HTERT RPE-1 (cell line): ENCODE data around the gene RAB34.

Experiments
- in situ Hi-C: fragments of 300-500 bp; cut with MboI; formaldehyde crosslinking; loops from 4 replicates; pipeline ENCODE4 v1.14.3; 2020; ENCODE audit warnings: low sequenced_read_pairs

Gene RAB34, protein sequence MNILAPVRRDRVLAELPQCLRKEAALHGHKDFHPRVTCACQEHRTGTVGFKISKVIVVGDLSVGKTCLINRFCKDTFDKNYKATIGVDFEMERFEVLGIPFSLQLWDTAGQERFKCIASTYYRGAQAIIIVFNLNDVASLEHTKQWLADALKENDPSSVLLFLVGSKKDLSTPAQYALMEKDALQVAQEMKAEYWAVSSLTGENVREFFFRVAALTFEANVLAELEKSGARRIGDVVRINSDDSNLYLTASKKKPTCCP

GRCh38 chr17:28717578-28718332 lies at the start of gene RAB34:
TSS of gene RAB34 (minus strand) at chr17:28717868. CDS start at chr17:28717266, 602 bp downstream.
- in situ Hi-C loops: no loop called here

DNA sequence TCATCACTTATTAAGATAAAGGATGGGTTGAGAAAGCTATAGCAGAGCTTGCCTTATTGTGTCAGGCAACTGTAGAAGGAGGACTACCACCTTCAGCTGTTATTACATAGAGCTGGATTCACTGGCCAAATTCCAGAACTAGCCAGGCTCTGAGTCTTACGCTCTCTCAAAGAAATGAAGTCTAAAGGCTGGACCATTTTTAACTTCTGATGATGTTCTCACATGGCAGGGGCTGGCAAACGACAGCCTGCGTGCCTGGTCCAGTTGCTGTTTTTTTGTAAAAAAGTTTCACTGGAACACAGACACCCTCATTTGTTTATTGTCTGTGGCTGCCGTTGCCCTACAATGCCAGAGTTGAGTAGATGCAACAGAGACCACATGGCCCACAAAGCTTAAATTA lies 47.4 kb upstream of the RAB34 start:
- in situ Hi-C loops: no loop called here

DNA sequence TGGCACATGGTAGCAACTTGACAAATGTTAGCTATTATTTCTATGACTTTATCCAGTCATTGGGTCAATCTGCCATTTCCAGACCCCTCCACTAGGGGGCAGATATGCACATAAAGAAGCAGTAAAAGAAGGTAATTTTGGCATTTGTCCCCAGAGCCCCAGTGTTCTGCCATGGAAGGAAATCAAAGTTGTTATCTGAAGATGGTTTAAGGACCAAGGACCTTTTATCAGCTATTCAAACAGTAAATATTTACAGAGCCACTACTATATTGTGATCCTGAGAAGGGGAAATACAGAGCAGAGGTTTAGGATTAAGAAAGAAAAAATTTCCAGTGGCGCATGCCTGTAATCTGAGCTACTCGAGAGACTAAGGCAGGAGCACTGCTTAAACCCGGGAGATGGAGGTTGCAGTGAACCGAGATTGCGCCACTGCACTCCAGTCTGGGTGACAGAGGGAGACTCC lies 46.2 kb upstream of the RAB34 start:
- in situ Hi-C loops: no loop called here

- in situ Hi-C loops: no loop called here
Measured at GRCh38 chr17:28763137-28763799, 45.6 kb upstream of the RAB34 start.

GRCh38 chr17:28760601-28761562 lies 43.2 kb upstream of the RAB34 start:
- in situ Hi-C loops: no loop called here

GRCh38 chr17:28759256-28759865 lies 41.7 kb upstream of the RAB34 start:
- in situ Hi-C loops: no loop called here

DNA sequence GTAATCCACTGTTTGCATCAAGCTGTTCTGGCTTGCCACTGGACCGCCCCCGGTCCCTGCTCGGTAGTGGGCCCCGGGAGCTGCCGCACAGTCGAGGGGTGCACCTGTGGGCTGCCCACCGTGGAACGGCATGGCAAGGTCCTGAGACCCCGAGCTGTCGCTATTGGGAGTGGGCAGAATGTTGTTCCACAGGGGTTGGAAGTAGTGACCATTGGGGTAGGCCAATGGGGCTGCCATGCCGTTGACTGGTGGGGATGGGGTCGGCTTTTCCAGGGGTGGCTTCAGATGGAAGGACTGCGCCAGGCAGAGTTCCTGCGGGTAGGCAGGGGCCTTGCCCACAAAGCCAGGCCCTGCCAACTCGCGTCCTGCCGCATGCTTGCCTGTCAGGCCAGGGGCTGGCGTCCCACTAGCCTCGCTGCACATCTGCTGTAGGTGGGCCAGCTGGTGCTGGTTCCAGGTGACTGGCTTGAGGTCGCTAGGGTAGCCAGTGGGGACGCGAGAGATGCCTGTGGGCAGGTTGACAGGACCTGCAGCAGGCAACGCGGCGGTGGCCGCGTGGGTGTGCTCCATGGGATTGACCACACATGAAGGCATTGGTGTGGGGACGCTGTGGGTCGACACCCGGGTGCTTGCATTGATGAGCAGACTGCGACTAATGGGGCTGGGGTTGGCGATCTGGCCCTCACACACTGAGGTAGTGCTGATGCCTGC lies 40.9 kb upstream of the RAB34 start:
- in situ Hi-C loops: no loop called here

- in situ Hi-C loops: no loop called here
Measured at GRCh38 chr17:28756049-28756804, 38.6 kb upstream of the RAB34 start.

- in situ Hi-C loops: no loop called here
Measured at GRCh38 chr17:28755486-28755885, 37.8 kb upstream of the RAB34 start.

- in situ Hi-C loops: no loop called here
Measured at GRCh38 chr17:28751600-28752366, 34.1 kb upstream of the RAB34 start.

GRCh38 chr17:28750178-28751047 lies 32.7 kb upstream of the RAB34 start:
- in situ Hi-C loops: no loop called here

- in situ Hi-C loops: no loop called here
Measured at GRCh38 chr17:28749516-28750177, 32.0 kb upstream of the RAB34 start.

- in situ Hi-C loops: no loop called here
Measured at GRCh38 chr17:28748852-28749515, 31.3 kb upstream of the RAB34 start.

GRCh38 chr17:28747801-28748750 lies 30.4 kb upstream of the RAB34 start:
- in situ Hi-C loops: no loop called here
